ENCODE measurements around the gene WFDC1.
A peak's percentile ranks its signal among the peaks of the same experiment; 100 is the strongest.

Gene WFDC1

DNA sequence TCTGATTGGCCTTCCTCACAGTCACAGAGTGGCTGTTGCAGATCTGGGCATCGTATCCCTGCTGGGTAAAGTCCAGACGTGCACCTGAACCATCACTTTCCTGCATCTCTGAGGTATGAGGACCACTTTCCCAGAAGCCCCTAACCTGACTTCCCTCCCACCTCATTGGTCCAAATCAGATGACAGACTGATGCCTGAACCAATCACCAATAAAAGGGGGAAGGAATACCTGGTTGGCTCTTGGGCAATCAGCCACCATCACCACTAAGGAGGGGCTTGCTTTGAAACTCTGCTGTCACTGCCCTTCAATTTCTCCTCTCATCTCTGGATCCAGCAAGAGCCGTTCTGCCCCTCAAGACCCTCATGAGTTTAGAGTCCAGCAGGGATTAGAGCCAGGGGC, 13.6 kb upstream of the WFDC1 start:
- H3K27ac Mint-ChIP-seq: no peak overlapping the region
- no peak for TF ChIP-seq CTCF (IDR thresholded peaks at IDR 0.05; ENCODE audit: unreplicated experiment in 3 of 3)
- no peak overlapping the region for H3K4me3 Mint-ChIP-seq

GRCh38 chr16:84282533-84282932, 12.1 kb upstream of the WFDC1 start:
- H3K4me3 Mint-ChIP-seq: no peak overlapping the region
- H3K27ac Mint-ChIP-seq: peak overlapping the region in 1 of 3 experiments; percentile 34
- no peaks in the 10 kb centered on the region for H3K36me3 Mint-ChIP-seq (ENCODE audit: low read depth)
- H3K27me3 Mint-ChIP-seq (ENCODE audit: low read depth): peaks cover 53% of the 10 kb centered on the region
- H3K9me3 Mint-ChIP-seq: no peaks in the 10 kb centered on the region
- no peak for TF ChIP-seq CTCF (IDR thresholded peaks at IDR 0.05; ENCODE audit: unreplicated experiment in 3 of 3)
- peaks cover 36% of the 10 kb centered on the region for H3K4me1 Mint-ChIP-seq

More for the DNA sequence above, 13.6 kb upstream of the WFDC1 start:
- Mint-ChIP-seq H3K9me3 (no peaks in the 10 kb centered on the region), H3K4me1 (peaks cover 27% of the 10 kb centered on the region), H3K36me3 (ENCODE audit: low read depth) (no peaks in the 10 kb centered on the region), H3K27me3 (ENCODE audit: low read depth) (peaks cover 55% of the 10 kb centered on the region)

GRCh38 chr16:84283314-84284153, 11.1 kb upstream of the WFDC1 start:
- Mint-ChIP-seq H3K36me3 (ENCODE audit: low read depth) (no peaks in the 10 kb centered on the region), H3K27ac (peak overlapping the region; percentile 58 to 81 (median 79)), H3K4me3 (peak overlapping the region; percentile 9 to 26 (median 25)), H3K27me3 (ENCODE audit: low read depth) (peaks cover 54% of the 10 kb centered on the region), H3K9me3 (peaks cover 4% of the 10 kb centered on the region), H3K4me1 (peaks cover 39% of the 10 kb centered on the region)
- no peak for TF ChIP-seq CTCF (IDR thresholded peaks at IDR 0.05; ENCODE audit: unreplicated experiment in 3 of 3)

DNA sequence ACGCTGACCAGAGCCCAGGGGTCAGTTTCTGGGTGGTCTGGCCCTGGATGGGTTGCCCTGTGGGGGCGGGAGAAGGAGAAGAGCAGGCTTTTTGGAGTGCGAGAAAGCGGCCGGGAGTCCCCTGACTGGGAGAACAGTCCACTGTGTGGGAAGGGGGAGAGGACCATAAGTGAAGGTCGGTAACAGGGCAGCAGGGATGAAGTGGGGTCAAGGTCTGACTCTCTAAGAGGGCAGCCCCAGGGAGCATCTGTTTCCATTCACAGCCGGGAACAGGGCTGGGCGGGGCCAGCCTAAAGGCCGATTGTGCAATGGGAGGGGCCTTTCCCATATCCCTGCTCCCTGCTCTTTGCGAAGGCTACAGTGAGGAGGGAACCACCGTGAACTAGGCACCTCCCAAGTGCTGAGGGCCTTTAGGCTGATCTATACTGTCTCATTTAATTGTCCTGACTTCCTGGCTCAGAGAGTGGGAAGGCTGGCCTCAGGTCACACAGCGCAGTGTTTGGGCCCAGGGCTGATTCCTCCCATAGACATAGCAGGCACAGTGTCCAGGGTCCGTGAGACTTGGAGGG, 10.4 kb upstream of the WFDC1 start:
- Mint-ChIP-seq H3K27ac (peak overlapping the region; percentile 58 to 81 (median 79)), H3K27me3 (ENCODE audit: low read depth) (peaks cover 49% of the 10 kb centered on the region), H3K4me1 (peaks cover 40% of the 10 kb centered on the region), H3K9me3 (peaks cover 5% of the 10 kb centered on the region), H3K36me3 (ENCODE audit: low read depth) (no peaks in the 10 kb centered on the region), H3K4me3 (peak overlapping the region in 1 of 3 experiments; percentile 25)
- no peak for TF ChIP-seq CTCF (IDR thresholded peaks at IDR 0.05; ENCODE audit: unreplicated experiment in 3 of 3)

- Mint-ChIP-seq H3K36me3 (ENCODE audit: low read depth) (no peaks in the 10 kb centered on the region), H3K4me3 (no peak overlapping the region), H3K9me3 (peaks cover 5% of the 10 kb centered on the region), H3K4me1 (peaks cover 45% of the 10 kb centered on the region), H3K27ac (no peak overlapping the region), H3K27me3 (ENCODE audit: low read depth) (peaks cover 43% of the 10 kb centered on the region)
- TF ChIP-seq CTCF (IDR thresholded peaks at IDR 0.05; ENCODE audit: unreplicated experiment in 3 of 3): no peak
Measured at GRCh38 chr16:84286578-84287240, 8.0 kb upstream of the WFDC1 start.

Data from nephron (organoid).